SK-N-MC (cell line): ENCODE results near the gene CEP68.

Source experiments
- EZH2 ChIP-seq: fragments of 200-600 bp; sonication (generic); IDR thresholded peaks from one replicate; pipeline ENCODE4 v1.6.1; 2017; ENCODE audit warnings: antibody characterized with exemption
- FOXP2 ChIP-seq: optimal IDR thresholded peaks from 2 replicates; pipeline ENCODE3; 2011; ENCODE audit warnings: mild to moderate bottlenecking, moderate library complexity; ENCODE audit not compliant: insufficient read depth; ENCODE audit errors: extremely low read length, control extremely low read depth
- POLR2AphosphoS5 ChIP-seq: IDR thresholded peaks from 2 replicates; pipeline ENCODE4 v1.6.1; 2012; ENCODE audit warnings: mild to moderate bottlenecking, low read depth, low read length, borderline replicate concordance

GRCh38 chr2:65072181-65072970 lies 16.2 kb downstream of the CEP68 start:
- no peak for TF ChIP-seq EZH2
- TF ChIP-seq POLR2AphosphoS5 = peak; percentile 21; the same call in 1 of the 2 replicates
- TF ChIP-seq FOXP2 = no peak
